NCI-H1092 (cell line): Measurements from ENCODE around the gene PRR5L.

ENCODE experiments used
- DNase-seq: peaks from one replicate; lab custom pipeline; 2025; lab: John Stamatoyannopoulos, UW

PRR5L gene

DNA sequence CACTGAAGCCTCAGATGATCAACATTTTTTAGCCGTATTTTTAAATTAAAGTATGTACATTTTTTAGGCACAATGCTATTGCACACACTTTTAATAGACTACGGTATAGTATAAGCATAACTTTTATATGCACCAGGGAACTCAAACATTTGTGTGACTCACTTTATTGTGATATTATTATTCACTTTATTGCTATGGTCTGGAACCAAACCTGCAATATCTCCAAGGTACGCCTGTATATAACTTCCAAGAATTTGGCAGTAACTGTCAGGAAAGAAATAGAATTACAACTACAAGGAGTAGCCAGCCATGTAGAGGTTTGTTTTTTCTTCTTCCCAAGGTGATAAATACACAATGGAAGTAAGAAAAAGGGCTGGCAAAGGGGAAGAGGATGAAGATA lies 62.3 kb downstream of the PRR5L start:
- DNase-seq = no peak

GRCh38 chr11:36360318-36360717 lies 64.2 kb downstream of the PRR5L start:
- no peak for DNase-seq

GRCh38 chr11:36360826-36361415 lies 64.8 kb downstream of the PRR5L start:
- no peak for DNase-seq

DNA sequence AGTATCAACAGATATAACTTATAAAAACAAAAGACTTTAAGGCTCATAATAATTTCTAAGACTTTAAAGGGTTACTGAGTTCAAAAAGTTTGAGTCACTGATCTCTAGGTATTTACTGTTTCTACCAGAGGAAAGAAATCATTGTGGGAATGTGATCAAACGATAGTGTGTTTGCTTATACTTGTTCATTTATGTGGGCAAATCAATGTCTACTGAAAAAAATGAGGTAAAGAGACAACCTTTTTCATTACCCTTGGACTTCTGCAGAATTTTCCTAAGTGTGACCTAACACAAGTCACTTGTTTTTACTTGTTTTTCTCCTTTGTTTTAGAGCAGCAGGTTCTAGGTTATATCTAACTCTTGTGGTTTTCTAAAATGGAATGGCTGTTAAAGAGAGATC lies 65.4 kb downstream of the PRR5L start:
- no peak for DNase-seq

DNA sequence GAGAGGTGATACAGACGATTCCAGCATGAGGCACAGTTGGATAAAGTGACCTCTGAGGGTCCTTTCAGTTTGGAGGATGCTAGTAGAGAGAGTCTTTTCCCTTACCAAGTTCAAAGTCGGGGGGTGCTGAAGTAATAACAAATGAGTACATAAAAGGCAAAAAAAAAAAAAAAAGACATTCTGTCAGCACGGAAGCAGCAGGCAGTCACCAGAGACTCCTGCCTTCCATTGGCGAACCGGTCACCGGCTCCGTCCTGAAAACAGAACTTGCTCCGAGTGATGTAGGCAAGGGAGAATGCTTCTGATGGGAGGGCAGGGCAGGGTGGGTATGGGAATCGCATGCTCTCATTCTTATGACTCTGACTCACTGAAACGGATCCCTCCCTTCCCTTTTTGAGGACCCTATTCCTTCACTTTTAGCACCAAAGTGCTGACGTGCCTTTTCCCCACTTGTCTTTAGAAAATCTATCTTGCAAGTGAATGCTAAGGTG lies 65.9 kb downstream of the PRR5L start:
- DNase-seq = no peak

GRCh38 chr11:36362902-36363301 lies 66.8 kb downstream of the PRR5L start:
- DNase-seq = no peak

DNA sequence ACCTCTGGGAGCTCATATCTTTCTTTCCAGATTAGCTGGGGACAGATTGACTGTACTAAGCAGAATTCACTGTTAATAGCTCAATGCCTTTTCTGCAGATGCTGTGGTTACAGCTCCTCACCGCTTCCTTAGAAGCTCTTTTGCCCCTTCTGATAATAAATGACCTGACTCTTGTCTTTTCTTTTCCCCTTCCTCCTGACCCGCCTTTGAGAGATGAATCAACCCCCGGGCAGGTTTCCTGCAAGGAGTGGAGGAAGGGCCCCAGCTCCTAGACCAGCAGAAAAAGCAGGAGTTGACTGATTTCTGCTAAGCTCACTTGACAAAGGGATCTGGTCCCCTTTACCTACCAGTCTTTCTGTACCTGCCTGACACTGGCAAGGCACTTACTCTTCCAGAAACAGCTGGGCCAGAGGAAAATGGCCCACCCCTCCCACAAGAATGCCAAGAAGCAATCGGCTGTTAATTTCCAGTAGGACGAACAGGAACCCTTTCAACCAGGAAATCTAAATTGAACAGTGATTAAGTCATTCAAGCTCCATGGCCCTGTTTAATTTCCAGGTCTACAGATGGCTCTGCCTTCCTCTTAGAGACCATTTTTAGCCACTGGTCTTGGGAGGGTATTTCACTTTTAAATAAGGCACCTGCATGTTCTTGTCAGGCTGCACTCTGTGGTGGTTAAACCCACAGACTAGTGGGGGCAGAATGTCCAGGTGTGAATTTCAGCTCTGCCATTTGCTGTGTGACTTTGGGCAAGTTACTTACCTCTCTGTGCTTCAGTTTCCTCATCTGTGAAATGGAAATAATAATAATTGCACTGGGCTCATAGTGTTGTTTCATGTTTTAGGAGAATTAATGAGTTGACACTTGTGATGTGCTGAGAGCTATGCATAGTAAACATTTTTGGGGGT lies 67.5 kb downstream of the PRR5L start:
- no peak for DNase-seq

DNA sequence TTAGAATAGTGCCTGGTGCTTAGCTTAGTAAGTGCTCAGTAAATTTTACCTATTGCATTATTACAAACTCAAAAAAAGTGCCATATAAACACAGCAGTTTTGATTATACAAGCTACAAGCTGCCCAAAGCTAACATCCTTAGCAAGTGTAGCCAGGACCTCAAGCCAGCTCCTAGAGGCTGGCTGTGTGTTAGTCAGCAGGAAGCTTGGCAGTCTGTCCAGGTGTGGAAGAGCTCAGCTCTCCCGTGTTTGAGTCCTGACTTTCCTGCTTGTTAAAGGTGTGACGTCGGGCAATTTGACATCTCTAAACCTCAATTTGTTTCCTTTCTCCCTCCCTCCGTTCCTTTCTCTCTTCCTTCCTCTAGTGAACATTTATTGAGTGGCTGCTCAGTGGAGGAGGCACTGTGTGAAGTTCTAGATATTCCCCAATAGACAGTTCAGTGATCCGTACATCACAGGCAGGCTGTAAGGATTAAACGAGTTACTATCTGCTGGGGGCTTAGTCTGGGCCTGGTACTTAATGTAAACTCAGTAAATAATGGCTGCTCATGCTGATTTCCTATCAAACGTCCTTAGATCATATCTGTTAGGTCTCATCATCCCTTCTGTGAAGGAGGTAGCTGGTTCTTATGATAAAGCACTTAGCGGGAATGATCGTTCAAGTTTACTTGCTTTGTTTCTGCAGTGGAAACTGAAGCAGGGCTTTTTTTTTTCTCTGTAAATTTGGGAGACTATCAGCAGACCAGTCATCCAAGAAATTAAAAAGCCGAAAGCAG lies 68.7 kb downstream of the PRR5L start:
- no peak for DNase-seq

DNA sequence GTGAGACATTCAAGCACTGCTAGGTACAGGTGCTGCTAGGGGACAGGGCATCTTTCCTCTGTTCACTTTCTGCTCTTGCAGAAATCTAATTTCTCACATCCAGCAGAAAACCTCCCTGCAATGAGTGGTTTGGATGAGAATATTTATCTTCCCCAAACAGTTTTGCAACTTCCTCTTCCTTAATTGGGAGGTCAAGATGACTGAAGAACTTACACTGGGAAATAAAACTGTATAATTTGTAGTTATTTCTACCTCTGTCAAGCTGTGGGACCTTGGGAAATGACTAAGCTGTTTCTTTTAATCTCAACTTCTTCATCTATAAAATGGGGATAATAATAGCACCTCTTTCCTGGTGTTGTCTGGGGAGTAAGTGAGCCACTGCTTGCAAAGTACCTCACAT lies 69.8 kb downstream of the PRR5L start:
- DNase-seq = no peak

DNA sequence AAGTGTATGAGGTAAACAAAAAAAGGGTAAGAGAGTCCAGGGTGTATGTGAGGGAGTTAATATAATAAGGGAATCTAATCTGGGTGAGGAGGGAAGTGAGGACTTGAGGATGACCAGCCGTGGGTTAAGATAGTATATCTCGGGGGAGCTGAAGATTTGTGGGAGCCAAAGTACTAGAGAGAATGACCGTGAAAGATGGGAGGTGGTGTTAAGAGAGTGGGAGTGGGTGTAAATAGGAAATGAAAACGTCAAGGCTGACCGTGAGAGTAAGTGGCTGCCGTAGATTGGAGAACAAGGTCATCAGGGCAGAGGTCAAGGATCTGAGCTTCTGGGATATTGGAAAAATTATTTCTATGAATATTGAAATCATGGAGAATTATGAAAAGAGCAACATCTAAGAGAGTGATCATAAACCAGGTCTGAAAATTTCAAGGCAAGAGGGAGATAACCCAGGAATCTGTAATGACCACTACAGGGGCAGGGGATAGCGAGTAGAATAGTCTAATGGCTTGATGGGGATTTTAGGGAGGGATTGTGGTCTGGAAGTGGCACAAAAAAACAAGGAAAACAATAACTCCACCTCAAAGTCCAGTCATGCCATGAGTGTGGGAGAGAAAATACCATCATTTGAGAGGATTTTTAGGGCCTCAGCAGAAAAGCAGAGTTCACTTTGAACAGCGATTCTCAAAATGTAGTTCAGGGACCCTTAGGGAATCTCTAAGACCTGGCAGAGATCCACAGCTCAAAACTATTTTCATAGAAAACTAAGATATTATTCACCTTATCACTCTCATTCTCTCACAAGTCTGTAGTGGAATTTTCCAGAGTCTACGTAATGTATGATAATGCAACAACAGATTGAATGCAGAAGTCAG lies 72.0 kb downstream of the PRR5L start:
- DNase-seq = no peak

- no peak for DNase-seq
These were observed 75.1 kb downstream of the PRR5L start for GRCh38 chr11:36371181-36371580.

- no peak for DNase-seq
These were observed 75.5 kb downstream of the PRR5L start for GRCh38 chr11:36371590-36371989.

DNA sequence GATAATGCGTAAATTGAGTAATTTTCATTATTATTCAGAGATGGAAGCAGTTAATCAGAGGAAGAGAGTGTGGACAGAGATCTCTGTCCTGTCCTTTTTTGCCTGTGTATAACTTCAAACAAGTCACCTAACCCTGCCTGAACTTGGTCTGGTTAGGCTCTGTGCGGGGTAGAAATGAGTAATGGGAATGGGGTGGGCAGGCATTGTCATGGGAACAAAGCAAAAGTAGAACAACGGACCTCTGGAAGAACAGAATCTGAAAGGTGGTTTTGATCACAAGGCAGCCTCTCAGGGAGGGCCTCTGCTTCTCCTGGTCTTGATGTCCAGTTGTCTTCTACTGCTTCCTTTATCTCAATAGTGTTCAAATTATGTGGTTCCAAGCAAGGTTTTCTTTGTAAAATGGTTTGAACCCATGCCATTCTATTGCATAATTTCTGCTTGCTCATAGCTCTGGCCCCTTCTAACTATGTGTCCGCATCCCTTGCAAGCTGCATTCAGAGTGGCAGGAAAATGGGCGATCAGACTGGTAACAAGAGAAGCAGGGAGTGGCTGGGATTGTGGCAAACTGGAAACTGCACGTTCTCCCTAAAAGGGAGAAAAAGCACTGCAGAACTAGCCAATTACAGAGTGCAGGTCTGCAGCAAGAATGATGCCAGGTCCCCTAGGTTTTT lies 76.1 kb downstream of the PRR5L start:
- no peak for DNase-seq

GRCh38 chr11:36373016-36374010 lies 77.2 kb downstream of the PRR5L start:
- no peak for DNase-seq

DNA sequence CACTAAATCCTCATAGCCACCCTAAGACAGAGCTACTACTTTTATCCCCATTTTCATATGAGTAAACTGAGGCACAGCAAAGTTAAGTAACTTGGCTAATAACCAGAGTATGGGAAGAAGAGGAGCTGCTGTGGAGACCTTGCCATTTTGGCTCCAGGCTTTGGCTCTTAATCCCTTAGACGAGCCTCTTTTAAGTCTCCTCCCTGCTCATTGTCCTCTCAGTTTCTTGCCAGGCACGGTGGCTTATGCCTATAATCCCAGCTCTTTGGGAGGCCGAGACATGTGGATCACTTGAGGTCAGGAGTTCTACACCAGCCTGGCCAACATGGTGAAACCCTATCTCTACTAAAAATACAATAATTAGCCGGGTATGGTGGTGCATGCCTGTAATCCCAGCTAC lies 78.6 kb downstream of the PRR5L start:
- DNase-seq = no peak

DNA sequence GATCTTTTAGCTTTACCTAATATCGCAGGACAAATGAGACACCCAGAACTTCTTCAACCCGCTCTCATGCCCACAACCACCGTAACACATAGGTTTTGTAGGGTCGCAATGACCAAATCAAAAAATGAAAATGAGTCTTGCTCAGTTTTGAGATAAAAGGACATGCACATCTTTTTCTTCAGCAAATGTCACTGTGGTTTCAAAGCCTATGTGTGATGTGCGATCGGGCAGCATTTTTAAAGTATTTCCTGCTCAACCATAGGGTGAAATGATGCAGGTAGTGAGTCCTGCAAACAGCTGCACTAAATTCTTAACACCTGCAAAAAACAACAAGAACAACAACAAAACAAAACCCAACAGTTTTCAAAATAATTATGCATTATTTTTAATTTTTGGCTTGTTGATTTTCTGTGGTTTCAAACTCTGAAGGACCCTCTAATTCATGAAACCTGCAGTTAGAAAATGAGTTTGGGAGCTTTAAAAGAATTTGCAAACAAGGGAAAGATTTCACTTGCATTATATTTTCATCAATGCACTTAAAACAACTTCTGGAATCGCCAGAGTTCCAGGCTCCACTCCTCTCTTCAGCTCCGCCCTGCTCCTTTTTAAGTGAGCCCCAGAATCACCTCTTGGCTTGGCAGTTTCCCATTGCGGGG lies 79.4 kb downstream of the PRR5L start:
- no peak for DNase-seq

DNA sequence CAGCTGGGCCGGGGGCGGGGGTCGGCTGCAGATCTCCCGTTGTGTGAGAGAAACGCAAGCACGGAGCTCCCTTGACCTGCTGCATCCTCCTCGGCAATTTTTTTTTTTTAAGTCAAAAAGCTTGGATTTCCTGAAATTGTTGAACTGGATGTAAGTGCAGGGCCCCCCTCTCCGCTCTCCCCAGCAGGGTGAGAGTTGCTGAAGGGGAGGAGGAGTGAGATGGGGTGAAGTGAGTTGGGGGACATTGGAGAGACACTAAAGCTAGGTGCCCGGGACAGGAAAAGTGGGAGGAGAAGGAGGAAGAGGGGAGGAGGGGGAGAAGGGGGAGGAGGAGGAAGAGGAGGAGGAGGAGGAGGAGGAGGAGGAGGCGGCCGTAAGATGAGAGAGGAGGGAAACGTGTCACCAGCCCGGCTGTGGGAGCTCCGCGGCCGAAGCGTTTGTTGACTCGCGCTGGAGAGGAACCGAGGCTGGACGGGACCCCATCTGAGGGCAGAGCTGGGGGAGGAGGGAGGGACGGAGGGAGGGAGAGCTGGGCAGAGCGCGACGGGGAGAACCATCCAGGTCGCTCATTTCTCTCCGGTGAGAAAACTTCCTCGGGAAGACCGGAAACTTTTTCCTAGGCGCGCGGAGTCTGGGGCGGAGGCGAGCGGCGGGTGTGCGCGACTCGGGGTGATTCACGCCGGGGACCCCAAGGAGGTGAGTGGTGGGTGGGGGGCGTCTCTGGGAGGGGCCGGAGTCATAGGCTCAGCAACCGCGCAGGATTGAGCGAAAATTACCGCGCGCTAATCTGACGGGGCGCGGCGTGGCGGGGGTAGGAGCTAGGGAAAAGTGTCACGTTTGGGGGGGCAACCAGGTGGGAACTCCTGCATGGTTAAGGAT lies 80.2 kb downstream of the PRR5L start:
- no peak for DNase-seq
